HepG2 (cell line): ENCODE data around the gene HERPUD2. TPM values are rescaled to one million over a fixed set of nuclear protein-coding genes. Genes with fewer than 3 reads are reported as not detected.
A peak's percentile ranks its signal among the peaks of the same experiment; 100 is the strongest.

ENCODE experiments used
- ATAD3A ChIP-seq: sonication (generic); formaldehyde crosslinking; IDR thresholded peaks from 2 replicates; pipeline ENCODE4 v1.4.0; 2020; ENCODE audit warnings: missing genetic modification reagents
- CC2D1A ChIP-seq: sonication (generic); formaldehyde crosslinking; IDR thresholded peaks from 2 replicates; pipeline ENCODE4 v1.8.1; 2023; ENCODE audit warnings: mild to moderate bottlenecking, missing genetic modification reagents
- DZIP1 ChIP-seq: sonication (generic); formaldehyde crosslinking; IDR thresholded peaks from 2 replicates; pipeline ENCODE4 v1.5.0; 2020; ENCODE audit warnings: mild to moderate bottlenecking, missing genetic modification reagents
- FOSL2 ChIP-seq: sonication (generic); formaldehyde crosslinking; IDR thresholded peaks from 2 replicates; pipeline ENCODE4 v1.4.0; 2020; ENCODE audit warnings: missing genetic modification reagents
- NFIC ChIP-seq: IDR thresholded peaks from 2 replicates; pipeline ENCODE4 v1.6.1; 2012; ENCODE audit warnings: mild to moderate bottlenecking, low read length, inconsistent platforms
- ONECUT2 ChIP-seq: sonication (generic); formaldehyde crosslinking; IDR thresholded peaks from 2 replicates; pipeline ENCODE4 v1.4.0; 2020; ENCODE audit warnings: missing genetic modification reagents
- PRMT3 ChIP-seq: sonication (generic); formaldehyde crosslinking; IDR thresholded peaks from 2 replicates; pipeline ENCODE4 v1.8.1; 2022; ENCODE audit warnings: low read depth, mild to moderate bottlenecking, moderate library complexity, missing genetic modification reagents, borderline replicate concordance
- SMARCC2 ChIP-seq: fragments of 450-650 bp; IDR thresholded peaks from 2 replicates; pipeline ENCODE4 v1.6.1; 2017; ENCODE audit warnings: antibody characterized with exemption, mild to moderate bottlenecking
- SOX6 ChIP-seq, 2 experiments: fragments of 450-650 bp in 1 of 2; sonication (generic) in 1 of 2; formaldehyde crosslinking in 1 of 2; IDR thresholded peaks; 2 replicates each; pipeline versions ENCODE4 v1.4.0 to v1.6.1; 2017 to 2020; ENCODE audit warnings: antibody characterized with exemption in 1 of 2, mild to moderate bottlenecking in 1 of 2, missing genetic modification reagents in 1 of 2
- SRY ChIP-seq: sonication (generic); formaldehyde crosslinking; IDR thresholded peaks from 2 replicates; pipeline ENCODE4 v1.8.0; 2022; ENCODE audit warnings: mild to moderate bottlenecking, missing genetic modification reagents
- TEAD2 ChIP-seq: sonication (generic); formaldehyde crosslinking; IDR thresholded peaks from 2 replicates; pipeline ENCODE4 v1.9.0; 2021; ENCODE audit warnings: missing genetic modification reagents
- THAP7 ChIP-seq: sonication (generic); formaldehyde crosslinking; IDR thresholded peaks from 2 replicates; pipeline ENCODE4 v1.8.1; 2023; ENCODE audit warnings: mild to moderate bottlenecking, missing genetic modification reagents
- TSC22D2 ChIP-seq: sonication (generic); formaldehyde crosslinking; IDR thresholded peaks from 2 replicates; pipeline ENCODE4 v1.5.1; 2020; ENCODE audit warnings: missing genetic modification reagents, mild to moderate bottlenecking, borderline replicate concordance
- ZNF136 ChIP-seq: sonication (generic); formaldehyde crosslinking; IDR thresholded peaks from 2 replicates; pipeline ENCODE4 v1.8.1; 2022; ENCODE audit warnings: low read depth, mild to moderate bottlenecking, moderate library complexity, missing genetic modification reagents
- ZNF274 ChIP-seq: sonication (generic); formaldehyde crosslinking; IDR thresholded peaks from 2 replicates; pipeline ENCODE4 v1.5.1; 2020; ENCODE audit warnings: mild to moderate bottlenecking, missing genetic modification reagents
- ZNF331 ChIP-seq: sonication (generic); formaldehyde crosslinking; IDR thresholded peaks from 2 replicates; pipeline ENCODE4 v1.4.0; 2020; ENCODE audit warnings: missing genetic modification reagents
- ZNF558 ChIP-seq: sonication (generic); formaldehyde crosslinking; IDR thresholded peaks from 2 replicates; pipeline ENCODE4 v1.9.0; 2022; ENCODE audit warnings: mild to moderate bottlenecking, missing genetic modification reagents, borderline replicate concordance
- ZNF800 ChIP-seq: sonication (generic); formaldehyde crosslinking; IDR thresholded peaks from 2 replicates; pipeline ENCODE4 v1.4.0; 2020; ENCODE audit warnings: missing genetic modification reagents
- ZSCAN20 ChIP-seq: sonication (generic); formaldehyde crosslinking; IDR thresholded peaks from 2 replicates; pipeline ENCODE4 v1.4.0; 2020; ENCODE audit warnings: missing genetic modification reagents, mild to moderate bottlenecking, borderline replicate concordance
- polyA plus RNA-seq, 8 experiments: library from polyadenylated mRNA; depleted of rRNA in 3 of 8; stranded (reverse) in 7 of 8; unstranded in 1 of 8; fragments of >200 nt; fragmentation: Illumina TruSeq in 4 of 8; extraction: Trizol in 4 of 8; gene quantifications; 2 replicates each; pipeline versions ENCODE4 v1.2.1 to v1.2.3, GENCODE V29; 2011 to 2016; ENCODE audit warnings: low read depth in 4 of 8, missing spikeins in 1 of 8, mixed read lengths in 1 of 8; ENCODE audit not compliant: insufficient read depth in 1 of 8
- total RNA-seq, 5 experiments: library from RNA; depleted of rRNA; stranded (reverse); fragments of >200 nt; fragmentation: Illumina TruSeq; extraction: Trizol; gene quantifications; 2 replicates each; pipeline ENCODE4 v1.2.3, GENCODE V29; 2016; ENCODE audit warnings: low read depth in 1 of 5
- TF ChIP-seq, protein P1 (sequence below): sonication (generic); formaldehyde crosslinking; IDR thresholded peaks from 2 replicates; pipeline ENCODE4 v1.8.0; 2022; ENCODE audit warnings: missing genetic modification reagents, mild to moderate bottlenecking, borderline replicate concordance
- TF ChIP-seq, protein P2 (sequence below): sonication (generic); formaldehyde crosslinking; IDR thresholded peaks from 2 replicates; pipeline ENCODE4 v1.9.0; 2021; ENCODE audit warnings: missing genetic modification reagents, mild to moderate bottlenecking, borderline replicate concordance

The HERPUD2 gene
- total and polyA plus RNA-seq, 2 of the 13 experiments (the other 11 are each of a cell fraction or from before 2014, with no cell fraction given) = 10.7 to 38.6 TPM

DNA sequence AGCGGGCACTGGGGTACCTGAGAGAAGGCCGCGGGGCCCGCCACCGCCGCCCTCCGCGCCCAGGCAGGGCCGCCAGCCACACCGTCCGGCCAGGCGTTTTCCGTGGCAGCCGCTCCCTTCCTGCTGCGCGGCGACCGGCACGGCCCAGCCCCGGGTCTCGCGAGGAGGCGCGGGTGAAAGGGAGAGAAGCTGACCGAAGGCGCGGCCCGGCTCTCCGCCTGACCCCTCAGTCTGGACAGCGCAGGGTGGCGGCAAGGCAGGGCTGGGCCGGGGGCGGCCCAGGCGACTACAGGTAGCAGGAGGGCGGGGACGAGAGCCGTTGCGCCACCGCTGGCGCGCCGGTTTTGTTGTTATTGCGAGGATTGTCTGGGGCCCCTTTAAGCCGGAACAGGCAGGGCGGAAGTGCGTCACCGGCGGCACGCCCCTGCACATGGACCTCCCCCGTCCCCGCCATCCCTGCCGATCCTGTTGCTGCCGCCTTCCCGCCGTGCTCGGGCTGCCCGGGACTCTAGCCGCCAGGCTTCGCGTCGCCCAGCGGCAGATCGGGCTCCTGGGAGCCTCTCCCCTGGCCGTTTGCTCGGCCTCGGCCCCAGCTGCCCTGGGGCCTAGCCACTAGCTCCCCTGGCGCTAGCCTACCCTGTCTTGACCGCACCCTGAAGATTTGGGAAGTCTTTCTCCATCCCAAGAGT is at the start of gene HERPUD2 (continued):
- TF ChIP-seq ZNF800 (CRISPR knock-in tag) = 0 out of 2 replicates have a peak, but pooled peaks have one; percentile 16
- no peak for TF ChIP-seq CC2D1A (CRISPR knock-in tag)
- TF ChIP-seq ZNF274 (CRISPR knock-in tag) = no peak
- no peak for TF ChIP-seq ATAD3A (CRISPR knock-in tag)
- no peak for TF ChIP-seq SMARCC2
- TF ChIP-seq ONECUT2 = peak; percentile 56; the same call in 1 of the 2 replicates
- TF ChIP-seq ZSCAN20 = no peak
- no peak for TF ChIP-seq SRY (CRISPR knock-in tag)
- TF ChIP-seq, protein P1, sequence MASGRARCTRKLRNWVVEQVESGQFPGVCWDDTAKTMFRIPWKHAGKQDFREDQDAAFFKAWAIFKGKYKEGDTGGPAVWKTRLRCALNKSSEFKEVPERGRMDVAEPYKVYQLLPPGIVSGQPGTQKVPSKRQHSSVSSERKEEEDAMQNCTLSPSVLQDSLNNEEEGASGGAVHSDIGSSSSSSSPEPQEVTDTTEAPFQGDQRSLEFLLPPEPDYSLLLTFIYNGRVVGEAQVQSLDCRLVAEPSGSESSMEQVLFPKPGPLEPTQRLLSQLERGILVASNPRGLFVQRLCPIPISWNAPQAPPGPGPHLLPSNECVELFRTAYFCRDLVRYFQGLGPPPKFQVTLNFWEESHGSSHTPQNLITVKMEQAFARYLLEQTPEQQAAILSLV (CRISPR knock-in tag) = 0 out of 2 replicates have a peak, but pooled peaks have one; percentile 75
- 0 out of 2 replicates have a peak, but pooled peaks have one; percentile 46 for TF ChIP-seq ZNF331 (CRISPR knock-in tag)
- 0 out of 2 replicates have a peak, but pooled peaks have one; percentile 86 for TF ChIP-seq ZNF136 (CRISPR knock-in tag)
- no peak for TF ChIP-seq NFIC
- 0 out of 2 replicates have a peak, but pooled peaks have one; percentile 49 for TF ChIP-seq TSC22D2 (CRISPR knock-in tag)
- peak; percentile 82; the same call in 1 of the 2 replicates for TF ChIP-seq THAP7
- no peak; the same call in 1 of the 2 replicates for TF ChIP-seq DZIP1 (CRISPR knock-in tag)
- TF ChIP-seq TEAD2 = no peak
- no peak for TF ChIP-seq PRMT3
- TF ChIP-seq, protein P2, sequence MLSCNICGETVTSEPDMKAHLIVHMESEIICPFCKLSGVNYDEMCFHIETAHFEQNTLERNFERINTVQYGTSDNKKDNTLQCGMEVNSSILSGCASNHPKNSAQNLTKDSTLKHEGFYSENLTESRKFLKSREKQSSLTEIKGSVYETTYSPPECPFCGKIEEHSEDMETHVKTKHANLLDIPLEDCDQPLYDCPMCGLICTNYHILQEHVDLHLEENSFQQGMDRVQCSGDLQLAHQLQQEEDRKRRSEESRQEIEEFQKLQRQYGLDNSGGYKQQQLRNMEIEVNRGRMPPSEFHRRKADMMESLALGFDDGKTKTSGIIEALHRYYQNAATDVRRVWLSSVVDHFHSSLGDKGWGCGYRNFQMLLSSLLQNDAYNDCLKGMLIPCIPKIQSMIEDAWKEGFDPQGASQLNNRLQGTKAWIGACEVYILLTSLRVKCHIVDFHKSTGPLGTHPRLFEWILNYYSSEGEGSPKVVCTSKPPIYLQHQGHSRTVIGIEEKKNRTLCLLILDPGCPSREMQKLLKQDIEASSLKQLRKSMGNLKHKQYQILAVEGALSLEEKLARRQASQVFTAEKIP (CRISPR knock-in tag) = no peak
- TF ChIP-seq SOX6 (IDR thresholded peaks at IDR 0.05) = no peak
- TF ChIP-seq SOX6 (CRISPR knock-in tag; IDR thresholded peaks at IDR 0.05) = peak; percentile 85
- peak; percentile 59 for TF ChIP-seq FOSL2 (CRISPR knock-in tag)
- TF ChIP-seq ZNF558 = peak; percentile 89; the same call in 1 of the 2 replicates
